NCI-H526 (cell line): ENCODE data around the gene RRP1.
"Not testable (repeated sequence)": the region's sequence is repeated elsewhere in the genome, so short reads cannot be mapped to it uniquely, and the experiment has no call there.

Source experiments
- DNase-seq, 2 experiments: peaks; one replicate each; lab custom pipeline; 2025; lab: John Stamatoyannopoulos, UW

The RRP1 gene

GRCh38 chr21:43816611-43817071, 27.3 kb downstream of the RRP1 start:
- DNase-seq: no peak

DNA sequence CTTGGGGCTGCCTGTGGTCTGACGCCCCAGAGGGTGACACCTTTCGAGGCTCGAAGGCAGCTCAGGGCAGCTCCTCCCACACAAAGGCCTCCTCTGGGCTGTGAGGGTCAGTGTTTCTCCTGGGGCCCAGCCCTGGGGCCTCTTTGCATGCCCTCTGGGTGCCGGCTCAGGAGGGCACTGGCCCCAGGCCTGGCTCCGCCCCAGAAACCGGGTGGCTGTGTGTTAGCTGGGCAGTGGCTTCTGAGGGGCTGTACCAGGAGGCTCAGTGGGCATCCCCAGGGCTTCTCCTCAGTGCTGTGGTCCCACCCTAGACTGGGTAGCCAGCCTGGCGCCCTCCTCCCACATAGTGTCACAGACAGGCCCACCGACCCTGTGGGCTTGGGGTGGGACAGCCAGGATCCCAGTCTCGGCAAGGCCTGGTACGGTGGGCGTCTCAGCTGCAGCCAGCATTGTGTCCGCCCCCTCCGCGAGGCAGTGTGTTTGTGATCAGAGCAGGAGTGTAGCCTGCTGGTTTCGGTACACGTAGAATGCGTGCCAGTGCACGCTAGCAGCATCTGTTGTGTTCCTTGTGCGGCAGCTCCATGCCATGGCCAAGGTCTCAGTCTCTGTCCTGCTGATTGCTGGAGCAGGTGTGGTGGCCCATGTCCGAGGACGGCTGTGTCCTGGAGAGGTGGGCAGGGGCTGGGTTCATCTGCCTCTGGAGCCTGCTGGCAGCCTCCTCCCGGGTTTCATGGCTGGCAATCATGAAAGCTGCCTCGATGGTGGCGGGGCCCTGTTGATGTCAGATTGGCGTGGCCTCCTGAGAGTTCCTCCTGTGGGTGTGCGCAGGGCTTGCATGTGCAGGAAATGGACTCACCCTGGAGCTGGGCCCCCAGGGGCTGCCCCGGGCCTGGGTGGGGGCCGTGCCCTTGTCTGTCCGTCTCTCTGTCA, 28.0 kb downstream of the RRP1 start:
- DNase-seq: no peak

GRCh38 chr21:43818685-43819084, 29.3 kb downstream of the RRP1 start:
- DNase-seq: no peak

DNA sequence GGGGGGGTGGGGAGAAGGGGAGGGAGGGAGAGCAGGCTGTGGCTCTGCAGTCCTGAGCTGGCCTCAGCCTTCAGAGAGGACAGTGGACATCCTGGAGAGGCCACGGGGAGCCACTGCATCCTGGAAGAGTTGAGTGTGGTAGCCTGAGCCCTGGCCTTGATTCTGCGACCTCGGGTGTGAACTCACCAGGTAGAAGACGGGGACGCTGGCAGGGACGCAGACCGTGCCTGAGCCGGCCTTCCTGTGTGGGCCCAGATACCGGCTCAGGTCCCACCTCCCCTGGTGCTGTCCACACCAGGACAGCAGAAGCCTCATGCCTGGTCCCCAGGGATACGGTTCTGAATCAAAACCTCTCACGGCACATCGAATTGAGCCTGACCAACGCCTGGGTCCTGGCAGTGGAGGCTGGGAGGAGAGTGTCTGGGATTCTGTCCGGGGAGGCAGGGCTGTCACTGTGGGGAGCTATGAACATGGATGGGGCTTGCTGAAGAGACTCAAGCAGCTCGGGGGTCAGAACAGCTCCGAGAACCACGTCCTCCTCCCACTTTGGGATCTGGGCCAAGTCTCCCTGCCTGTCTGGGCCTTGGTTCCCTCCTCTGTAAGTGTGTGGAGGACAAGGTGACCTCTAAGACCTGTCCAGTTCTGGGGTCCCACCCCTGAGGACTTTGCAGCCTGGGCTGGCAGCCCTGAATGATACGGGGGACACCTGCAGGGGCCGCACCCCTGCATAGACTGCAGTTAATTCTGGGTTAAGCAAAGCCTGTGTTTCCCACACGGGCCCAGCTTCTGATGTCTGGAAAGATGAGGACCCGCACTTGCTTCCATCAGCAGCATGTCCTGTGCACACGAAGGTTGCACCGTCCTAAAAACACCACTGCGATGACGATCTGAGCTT, 30.4 kb downstream of the RRP1 start:
- DNase-seq: no peak

DNA sequence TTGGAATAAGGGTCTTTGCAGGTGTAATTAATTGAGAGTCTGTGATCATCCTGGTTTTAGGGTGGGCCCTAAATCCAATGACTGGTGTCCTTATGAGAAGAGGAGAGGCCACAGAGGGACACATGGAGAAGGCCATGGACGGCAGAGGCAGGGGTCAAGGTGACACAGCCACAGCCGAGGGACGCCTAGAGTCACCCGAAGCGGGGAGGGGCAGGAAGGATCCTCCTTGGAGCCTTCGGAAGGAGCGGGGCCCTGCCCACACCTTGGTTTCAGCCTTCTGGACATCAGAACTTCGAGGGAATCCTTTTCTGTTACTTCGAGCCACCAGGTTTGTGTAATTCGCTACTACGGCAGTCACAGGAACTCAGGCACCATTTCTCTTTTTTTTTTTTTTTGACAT, 31.1 kb downstream of the RRP1 start:
- no peak for DNase-seq

DNA sequence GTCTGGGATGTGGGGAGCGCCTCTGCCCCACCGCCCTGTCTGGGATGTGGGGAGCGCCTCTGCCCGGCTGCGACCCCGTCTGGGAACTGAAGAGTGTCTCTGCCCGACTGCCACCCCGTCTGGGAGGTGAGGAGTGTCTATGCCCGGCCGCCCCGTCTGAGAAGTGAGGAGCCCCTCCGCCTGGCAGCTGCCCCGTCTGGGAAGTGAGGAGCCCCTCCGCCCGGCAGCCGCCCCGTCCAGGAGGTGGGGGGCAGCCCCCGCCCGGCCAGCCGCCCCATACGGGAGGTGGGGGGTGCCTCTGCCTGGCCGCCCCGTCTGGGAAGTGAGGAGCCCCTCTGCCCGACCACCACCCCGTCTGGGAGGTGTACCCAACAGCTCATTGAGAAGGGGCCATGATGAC, 32.8 kb downstream of the RRP1 start:
- DNase-seq: not testable (repeated sequence)

DNA sequence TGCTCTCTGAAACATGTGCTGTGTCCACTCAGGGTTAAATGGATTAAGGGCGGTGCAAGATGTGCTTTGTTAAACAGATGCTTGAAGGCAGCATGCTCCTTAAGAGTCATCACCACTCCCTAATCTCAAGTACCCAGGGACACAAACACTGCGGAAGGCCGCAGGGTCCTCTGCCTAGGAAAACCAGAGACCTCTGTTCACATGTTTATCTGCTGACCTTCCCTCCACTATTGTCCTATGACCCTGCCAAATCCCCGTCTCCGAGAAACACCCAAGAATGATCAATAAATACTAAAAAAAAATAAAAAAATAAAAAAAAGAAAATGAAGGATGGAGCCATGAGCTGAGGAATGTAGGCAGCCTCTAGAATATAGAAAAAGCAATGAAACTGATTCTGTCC, 33.4 kb downstream of the RRP1 start:
- DNase-seq: not testable (repeated sequence)

DNA sequence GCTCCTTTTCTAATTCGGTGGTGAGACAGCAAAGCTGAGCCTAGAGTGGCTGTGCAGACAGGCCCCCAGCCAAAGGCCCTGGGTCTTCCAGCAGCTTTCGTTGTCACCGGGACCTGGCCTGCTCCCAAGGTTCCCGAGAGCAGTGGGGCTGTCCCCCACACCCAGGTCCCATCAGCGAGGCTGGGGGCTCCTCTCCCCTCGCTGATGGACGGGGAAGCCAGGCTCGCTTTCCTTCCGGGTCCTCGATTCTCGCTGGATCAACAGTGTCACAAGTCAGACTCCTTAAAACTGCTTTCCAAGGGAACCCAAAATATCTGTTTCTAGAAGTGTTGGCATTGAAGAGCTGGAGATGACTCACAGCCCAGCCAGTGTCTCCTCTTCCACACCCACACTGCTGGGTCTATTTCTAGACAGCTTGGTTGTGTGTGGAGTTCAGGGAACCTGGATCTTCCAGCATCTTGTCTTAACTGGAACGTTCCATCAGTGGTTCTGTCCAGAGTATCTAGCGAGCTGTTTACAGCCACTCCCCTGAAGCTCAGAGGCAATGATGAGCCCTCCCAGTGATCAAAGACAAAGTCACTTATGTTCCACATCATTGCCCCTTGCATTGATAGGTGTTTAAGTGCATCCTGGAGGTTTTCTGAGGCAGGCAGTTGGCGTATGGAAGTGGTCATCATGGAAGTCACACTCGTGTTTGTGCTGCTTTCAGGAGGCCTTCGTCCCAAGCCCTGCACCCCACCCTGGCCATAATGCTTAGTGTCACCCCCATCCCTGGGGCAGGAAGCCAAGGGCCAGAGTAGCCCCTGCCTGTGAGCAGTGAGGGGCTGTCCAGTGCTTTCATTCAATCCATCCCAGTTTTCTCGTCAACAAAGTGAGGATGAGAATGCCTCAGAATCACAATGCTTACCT, 35.2 kb downstream of the RRP1 start:
- DNase-seq: no peak

- DNase-seq: no peak
Measured at GRCh38 chr21:43825242-43825935, 36.0 kb downstream of the RRP1 start.

GRCh38 chr21:43825936-43826622, 36.7 kb downstream of the RRP1 start:
- DNase-seq: peak in 1 of 2 experiments; percentile 77

- no peak for DNase-seq
Measured at GRCh38 chr21:43826623-43826974, 37.2 kb downstream of the RRP1 start.

DNA sequence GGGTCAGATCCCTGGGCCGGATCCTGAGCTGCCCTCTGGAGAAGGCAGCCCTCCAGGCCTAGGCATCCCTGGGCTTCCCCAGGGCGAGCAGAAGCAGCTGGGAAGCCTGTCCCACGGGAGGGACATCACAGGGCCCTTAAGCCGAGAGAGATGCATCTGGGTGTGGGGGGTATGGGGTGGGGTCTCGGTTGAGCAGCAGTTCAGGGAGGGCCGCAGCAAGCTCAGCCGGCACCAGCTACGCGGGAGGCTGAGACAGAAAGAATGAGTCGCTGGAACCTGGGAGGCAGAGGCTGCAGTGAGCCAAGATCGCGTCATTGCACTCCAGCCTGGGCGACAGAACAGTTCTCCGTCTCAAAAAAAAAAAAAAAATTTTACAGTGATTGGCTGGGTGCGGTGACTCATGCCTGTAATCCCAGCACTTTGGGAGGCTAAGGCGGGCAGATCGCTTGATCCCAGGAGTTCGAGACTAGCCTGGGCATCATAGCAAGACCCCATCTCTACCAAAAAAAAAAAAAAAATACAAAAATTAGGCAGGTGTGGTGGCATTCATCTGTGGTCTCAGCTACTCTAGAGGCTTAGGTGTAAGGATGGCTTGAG, 37.7 kb downstream of the RRP1 start:
- no peak for DNase-seq

GRCh38 chr21:43829161-43829560, 39.8 kb downstream of the RRP1 start:
- DNase-seq: no peak

DNA sequence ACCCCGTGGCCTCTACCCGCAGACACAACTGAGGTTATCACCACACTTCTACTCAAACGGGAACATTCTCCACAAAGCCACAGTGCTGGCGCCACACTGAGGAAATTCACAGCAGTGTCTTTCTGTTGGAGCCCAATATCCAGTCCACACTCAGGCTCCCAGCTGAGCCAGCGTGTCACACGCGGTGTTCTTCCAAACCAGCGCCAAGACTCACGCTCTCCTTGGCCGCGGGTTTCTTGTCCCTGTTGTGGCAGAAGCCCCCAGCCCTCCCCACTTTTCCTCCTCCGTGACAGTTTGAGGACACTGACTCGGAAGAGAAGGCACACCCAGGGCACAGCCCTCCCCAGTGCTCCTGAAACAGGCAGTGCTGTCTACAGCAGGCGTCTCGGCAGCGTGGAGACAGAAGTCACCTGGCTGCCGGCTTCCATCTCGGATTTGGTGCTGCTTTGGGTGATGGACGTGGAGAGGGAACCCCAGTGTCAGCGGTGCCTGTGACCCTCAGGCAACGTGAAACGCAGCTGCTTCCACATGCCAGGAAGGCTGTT, 40.3 kb downstream of the RRP1 start:
- peak in 1 of 2 experiments; percentile 34 for DNase-seq

- no peak for DNase-seq
Measured at GRCh38 chr21:43832158-43832550, 42.8 kb downstream of the RRP1 start.

GRCh38 chr21:43832648-43833047, 43.3 kb downstream of the RRP1 start:
- no peak for DNase-seq

DNA sequence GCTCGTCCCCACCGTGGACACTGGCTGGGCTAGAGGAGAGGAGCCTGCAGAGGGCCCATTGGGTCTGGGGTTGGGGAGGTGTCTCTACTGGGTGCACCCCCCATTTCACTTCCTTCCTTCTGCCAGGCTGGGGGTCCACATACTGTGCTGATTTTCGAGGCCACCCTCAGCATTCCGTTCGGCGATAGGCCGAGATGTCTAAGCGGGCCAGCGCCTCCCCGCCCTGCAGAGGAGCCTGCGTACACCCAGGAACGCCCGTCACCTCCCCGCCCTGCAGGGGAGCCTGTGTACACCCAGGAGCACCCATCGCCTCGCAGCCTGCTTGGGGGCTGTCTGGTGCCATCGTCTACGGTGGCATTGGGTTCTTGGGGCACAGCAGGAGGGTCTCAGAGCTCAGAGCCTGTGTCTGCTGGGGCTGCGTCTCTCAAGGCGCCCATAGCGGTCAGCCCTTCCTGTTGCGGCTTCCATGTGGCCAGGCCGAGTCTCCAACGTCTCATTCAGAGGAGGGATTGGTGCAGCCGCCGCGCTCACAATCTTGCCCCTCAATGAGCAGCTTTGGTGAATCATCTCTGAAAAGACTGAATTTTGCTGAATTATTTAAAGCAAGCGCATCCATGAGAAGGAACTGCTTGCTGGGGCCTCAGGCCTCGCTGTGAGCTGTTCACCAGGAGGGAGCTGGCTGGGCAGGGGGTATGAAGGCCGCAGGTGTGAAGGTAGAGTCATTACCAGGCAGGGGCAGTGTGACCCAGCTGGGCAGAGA, 44.9 kb downstream of the RRP1 start:
- DNase-seq: no peak

- no peak for DNase-seq
Measured at GRCh38 chr21:43835050-43835449, 45.7 kb downstream of the RRP1 start.

DNA sequence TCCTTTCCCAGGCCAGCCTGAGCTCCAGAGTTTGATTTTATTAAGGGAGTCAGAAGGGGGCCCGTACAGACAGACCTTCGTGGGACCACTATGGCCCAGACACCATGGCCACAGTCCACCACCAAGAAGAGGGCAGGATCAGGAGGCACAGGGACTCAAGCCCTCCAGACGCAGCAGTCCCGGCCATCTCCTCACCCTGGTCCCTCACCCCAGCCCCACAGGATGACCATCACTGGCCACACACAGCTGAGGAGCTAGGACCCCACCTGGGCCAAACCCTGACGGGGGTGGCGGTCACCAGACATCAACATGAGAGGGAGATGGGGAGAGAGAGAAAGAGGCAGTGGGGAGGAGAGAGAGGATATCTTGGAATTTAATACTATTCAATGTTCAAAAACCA, 46.5 kb downstream of the RRP1 start:
- DNase-seq: no peak
